GF-D8 (cell line): Measurements from ENCODE around the gene RASGRP4.
"Not testable (repeated sequence)": the region's sequence is repeated elsewhere in the genome, so short reads cannot be mapped to it uniquely, and the experiment has no call there.

ENCODE experiments used
- DNase-seq: peaks from one replicate; lab custom pipeline; 2025; lab: John Stamatoyannopoulos, UW

Gene RASGRP4

DNA sequence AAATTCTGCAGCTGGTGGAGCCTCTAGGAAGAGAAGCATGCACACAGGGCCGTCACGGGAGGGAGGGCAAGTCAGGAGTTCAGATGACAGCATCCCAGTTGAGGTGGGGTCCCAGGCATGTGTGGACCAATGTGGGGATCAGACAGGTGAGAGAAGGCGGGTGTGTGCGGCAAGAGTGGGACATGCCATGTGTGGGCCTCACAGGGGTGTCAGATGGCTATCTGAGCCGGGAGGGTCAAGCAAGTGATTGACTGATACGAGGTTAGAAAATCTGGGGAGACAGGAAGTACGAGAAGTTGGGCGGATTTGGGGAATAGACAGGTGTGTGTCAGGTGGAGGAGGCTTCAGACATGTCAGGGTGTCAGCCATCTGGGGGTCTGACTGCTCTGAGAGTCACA is 8.9 kb downstream of the RASGRP4 start:
- DNase-seq: no peak

DNA sequence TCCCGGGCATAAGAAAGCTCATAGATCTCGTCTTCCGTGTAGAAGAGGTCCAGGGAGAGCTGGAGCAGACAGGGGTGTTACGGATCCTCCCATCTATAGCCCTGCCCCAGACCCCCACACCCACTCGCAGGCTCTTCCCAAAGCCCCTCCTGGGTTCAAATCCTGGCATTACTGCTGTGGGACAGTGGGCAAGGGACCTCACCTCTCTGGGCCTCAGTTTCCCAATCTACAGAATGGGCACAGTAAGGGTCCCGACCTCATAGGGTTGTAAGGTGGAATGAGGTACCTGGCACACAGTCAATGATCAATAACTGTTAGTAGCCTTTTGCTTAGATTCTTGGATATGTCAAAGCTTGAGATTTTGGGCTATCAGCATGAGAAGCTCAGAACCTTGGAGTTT is 12.6 kb downstream of the RASGRP4 start:
- no peak for DNase-seq

GRCh38 chr19:38412961-38413360 is 13.1 kb downstream of the RASGRP4 start:
- no peak for DNase-seq

- no peak for DNase-seq
Observed at GRCh38 chr19:38412491-38412890, 13.5 kb downstream of the RASGRP4 start.

DNA sequence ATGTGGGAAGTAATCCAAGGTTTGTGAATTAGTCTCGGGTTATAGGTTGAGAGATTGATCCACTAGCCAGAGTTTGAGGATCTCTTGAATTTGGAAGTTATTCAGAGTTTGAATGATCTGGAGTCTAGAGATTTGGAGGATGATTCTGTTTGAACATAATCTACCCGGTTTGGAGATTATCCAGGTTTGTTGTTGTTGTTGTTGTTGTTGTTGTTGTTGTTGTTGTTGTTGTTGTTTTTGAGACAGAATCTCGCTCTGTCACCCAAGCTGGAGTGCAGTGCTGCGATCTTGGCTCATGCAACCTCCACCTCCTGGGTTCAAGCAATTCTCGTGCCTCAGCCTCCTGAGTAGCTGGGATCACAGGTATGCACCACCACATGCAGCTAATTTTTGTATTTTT is 14.1 kb downstream of the RASGRP4 start:
- not testable (repeated sequence) for DNase-seq

- no peak for DNase-seq
Observed at GRCh38 chr19:38411041-38411712, 14.8 kb downstream of the RASGRP4 start.

DNA sequence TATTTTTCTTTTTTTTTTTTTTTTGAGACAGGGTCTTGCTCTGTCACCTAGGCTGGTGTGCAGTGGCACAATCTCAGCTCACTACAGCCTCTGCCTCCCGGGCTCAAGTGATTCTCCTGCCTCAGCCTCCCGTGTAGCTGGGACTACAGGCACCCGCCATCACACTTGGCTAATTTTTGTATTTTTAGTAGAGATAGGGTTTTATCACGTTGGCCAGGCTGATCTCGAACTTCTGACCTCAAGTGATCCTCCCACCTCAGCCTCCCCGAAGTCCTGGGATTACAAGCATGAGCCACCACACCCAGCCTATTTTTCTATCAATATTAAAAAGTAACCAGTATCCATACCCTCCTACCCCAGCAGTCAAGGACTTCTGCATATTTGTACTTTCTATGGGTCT is 15.6 kb downstream of the RASGRP4 start:
- not testable (repeated sequence) for DNase-seq

GRCh38 chr19:38409631-38410133 is 16.3 kb downstream of the RASGRP4 start:
- DNase-seq: no peak

DNA sequence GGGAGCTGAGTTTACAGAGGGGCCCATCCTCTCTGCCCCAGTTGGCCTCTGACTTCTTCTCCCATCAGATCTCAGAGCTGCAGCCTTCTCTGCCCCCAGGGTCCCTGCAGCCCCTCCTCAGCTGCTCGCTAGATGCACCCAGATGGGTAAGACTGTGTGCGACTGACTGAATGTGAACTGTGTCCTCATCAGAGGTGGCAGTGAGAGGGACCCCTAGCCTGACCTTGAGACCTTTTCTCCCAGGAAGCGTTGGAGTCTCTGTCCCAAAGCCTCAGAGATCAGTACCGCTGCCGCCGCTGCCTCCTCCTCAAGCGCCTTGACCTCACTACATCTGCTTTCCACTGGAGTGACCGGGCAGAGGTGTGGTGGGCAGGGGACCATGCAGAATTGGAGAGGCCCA is 20.7 kb downstream of the RASGRP4 start:
- no peak for DNase-seq

- no peak for DNase-seq
Observed at GRCh38 chr19:38404858-38405257, 21.2 kb downstream of the RASGRP4 start.

DNA sequence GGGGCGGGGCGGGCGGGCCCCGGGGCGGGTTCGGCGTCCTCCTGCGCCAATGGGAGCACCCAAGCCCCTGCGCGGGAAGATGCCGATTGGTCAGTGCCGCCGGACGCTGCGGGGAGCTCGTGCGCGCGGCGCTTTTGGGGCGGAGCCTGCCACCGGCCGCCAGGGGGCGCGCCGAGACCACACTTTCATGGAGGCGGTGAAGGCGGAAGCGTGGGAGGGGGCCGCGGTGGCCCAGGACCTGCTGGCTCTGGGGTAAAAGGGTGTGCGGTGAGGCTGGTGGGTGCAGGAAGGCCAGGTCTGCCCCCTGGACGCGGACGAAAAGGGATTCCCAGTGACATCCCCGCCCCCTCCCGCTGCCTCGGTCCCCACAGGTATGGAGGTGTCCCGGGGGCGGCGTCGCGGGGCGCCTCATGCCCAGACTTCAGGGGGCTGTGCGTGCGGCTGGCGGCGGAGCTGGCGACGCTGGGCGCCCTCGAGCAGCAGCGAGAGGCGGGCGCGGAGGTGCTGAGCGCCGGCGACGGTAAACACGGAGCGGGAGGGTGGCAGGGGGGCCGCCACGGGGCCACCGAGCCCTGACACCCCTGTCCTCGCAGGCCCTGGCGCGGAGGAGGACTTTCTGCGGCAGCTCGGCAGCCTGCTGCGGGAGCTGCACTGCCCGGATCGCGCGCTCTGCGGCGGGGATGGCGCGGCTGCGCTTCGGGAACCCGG is 22.9 kb downstream of the RASGRP4 start, which contains the start of gene FAM98C:
FAM98C (plus strand) TSS at position 127 of the 708 bp plus-strand sequence; CDS start at position 188, 61 bp downstream.
- DNase-seq: peak; percentile 88

DNA sequence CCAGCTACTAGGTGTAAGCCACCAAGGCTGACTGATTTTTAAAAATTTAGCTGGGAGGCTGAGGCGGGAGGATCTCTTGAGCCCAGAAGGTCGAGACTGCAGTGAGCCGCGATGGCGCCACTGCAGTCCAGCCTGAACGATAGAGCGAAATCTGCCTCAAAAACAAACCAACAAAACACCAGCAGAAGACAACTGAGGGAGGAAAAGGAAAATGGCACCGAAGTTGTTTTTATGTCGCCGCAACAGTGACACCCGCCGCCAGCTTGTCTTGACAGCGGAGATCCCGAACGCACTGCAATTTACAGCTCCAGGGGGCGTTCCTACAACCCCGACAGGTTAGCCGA is 23.4 kb downstream of the RASGRP4 start:
- no peak for DNase-seq

- DNase-seq: no peak
Observed at GRCh38 chr19:38401148-38401547, 24.9 kb downstream of the RASGRP4 start.

- no peak for DNase-seq
Observed at GRCh38 chr19:38400361-38400760, 25.7 kb downstream of the RASGRP4 start.

DNA sequence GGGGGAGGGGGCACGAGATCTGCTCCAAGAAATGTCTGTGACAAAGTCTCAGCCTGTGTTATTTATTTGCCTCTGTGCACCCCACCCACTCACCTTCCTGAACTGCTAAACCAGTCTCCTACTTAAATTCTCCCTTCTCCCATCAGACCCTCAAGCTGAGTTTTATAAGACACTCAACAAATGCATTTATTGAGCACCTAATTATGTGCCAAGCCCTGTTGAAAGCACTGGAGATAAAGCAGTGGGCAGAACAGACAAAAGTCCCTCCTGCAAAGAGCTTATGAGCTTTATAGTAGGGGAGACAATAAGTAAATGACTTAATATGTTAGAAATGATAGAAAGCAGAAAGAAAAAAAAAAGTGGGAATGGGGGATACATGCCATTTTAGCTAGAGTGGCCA is 26.5 kb downstream of the RASGRP4 start:
- DNase-seq: no peak

- no peak for DNase-seq
Observed at GRCh38 chr19:38399081-38399480, 26.9 kb downstream of the RASGRP4 start.

DNA sequence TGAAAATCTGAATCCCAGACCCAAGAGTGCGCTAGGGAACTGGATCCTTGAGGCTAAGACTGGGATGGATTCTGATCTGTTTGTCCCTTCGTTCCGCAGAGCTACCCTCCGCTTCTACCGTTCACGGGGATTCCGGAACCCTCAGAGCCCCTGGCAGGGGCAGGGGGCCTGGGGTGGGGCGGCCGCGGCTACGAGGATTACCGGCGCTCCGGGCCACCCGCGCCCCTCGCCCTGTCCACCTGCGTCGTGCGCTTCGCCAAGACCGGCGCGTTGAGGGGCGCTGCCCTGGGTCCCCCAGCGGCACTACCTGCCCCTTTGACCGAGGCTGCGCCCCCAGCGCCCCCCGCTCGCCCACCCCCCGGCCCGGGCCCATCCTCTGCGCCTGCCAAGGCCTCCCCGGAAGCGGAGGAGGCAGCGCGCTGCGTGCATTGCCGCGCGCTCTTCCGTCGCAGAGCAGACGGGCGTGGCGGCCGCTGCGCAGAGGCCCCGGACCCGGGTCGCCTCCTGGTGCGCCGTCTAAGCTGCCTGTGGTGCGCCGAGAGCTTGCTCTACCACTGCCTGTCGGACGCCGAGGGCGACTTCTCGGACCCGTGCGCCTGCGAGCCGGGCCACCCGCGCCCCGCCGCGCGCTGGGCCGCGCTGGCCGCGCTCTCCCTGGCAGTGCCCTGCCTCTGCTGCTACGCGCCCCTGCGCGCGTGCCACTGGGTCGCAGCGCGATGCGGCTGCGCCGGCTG is 30.5 kb downstream of the RASGRP4 start:
- no peak for DNase-seq

GRCh38 chr19:38394488-38394887 is 31.5 kb downstream of the RASGRP4 start:
- no peak for DNase-seq

DNA sequence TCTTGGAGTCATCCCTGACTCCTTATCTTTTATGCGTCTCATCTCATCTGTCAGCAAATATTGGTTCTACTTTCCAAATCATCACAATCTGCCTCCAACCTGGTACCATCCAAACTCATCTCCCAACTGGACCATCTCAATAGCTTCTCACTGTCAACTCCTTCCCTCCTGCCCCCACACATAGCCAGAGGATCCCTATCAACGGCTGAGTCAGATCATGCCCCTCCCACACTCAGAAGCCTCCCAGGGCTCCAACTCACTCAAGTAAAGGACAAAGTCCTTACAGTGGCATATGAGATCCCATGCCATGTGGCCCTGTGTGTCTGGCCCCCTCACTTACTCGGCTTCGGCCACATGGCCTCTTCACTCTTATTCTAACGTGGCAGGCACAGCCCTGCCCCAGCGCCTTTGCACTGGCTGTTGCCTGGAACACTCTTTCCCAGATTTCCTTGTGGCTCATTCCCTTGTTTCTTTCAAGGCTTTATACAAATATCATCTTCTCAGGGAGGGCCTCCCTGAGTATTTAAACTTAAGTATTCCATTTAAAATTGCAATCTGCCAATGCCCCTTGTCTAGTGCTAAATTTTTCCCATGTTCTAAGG is 33.2 kb downstream of the RASGRP4 start:
- DNase-seq: no peak

- no peak for DNase-seq
Observed at GRCh38 chr19:38391911-38392464, 34.0 kb downstream of the RASGRP4 start.

DNA sequence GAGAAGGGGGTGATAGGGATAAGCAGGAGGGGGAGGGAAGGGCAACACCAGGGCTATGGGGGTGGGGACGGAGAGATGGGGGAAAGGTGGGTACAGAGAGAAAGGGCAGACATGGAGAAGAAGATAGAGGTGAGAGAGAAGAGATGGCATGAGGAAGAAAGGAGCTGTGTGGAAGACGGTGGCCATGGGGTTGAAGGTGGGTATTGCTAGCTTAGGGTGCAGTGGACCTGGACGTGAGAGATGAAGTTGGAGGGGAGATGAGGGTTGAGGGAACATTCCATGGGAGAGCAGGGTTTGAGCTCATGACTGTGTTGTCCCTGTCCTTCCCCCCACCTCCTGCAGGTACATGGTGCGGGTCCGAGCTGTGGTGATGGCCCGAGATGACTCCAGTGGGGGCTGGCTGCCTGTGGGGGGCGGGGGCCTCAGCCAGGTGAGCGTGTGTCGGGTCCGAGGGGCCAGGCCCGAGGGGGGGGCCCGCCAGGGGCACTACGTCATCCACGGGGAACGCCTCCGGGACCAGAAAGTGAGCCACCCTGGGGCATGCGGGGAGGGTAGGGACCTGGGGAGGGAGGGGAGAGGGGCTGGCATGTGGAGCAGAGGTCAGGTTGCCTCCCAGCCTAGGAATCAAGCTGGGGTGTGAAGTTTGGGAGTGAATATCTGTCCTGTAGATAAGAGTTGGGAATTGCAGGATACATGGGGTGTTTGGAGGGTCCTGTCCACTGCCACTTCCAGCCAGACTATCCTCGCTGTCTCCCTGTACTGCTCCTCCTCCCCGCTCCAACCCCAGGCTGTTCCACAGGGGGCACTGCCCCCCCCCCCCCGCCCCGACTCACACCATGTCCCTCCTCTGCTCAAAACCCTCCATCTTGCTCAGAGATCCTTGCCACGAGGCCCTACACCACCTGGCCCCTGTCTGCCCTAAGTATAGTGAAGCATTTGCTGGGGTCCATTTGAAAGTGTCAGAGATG is 35.8 kb downstream of the RASGRP4 start:
- DNase-seq: no peak
